Activated T-helper 1 cell treated with anti-CD3 and anti-CD28 coated beads, Interleukin-12 subunit alpha, Interleukin-12 subunit beta, Interleukin-2, Interleukin-4 antibody, amounts not matched to agents 30 ng/mL and 10 ng/mL and 1 ng/mL, durations not matched to agents 14 hours and 24 hours and 36 hours (primary cell): ENCODE measurements around the gene EWSR1. TPM values are rescaled to one million over a fixed set of nuclear protein-coding genes. Genes with fewer than 3 reads are reported as not detected.

Source experiments
- DNase-seq: peaks from one replicate; pipeline ENCODE4 v3.0.0; 2021; ENCODE audit warnings: low spot score
- H3K27ac Mint-ChIP-seq: one replicate; pipeline ENCODE4 v1.8.0; 2021; ENCODE audit warnings: mild to moderate bottlenecking, mixed read lengths
- H3K27me3 Mint-ChIP-seq: one replicate; pipeline ENCODE4 v1.8.0; 2022; ENCODE audit warnings: mild to moderate bottlenecking, moderate library complexity, mixed read lengths; ENCODE audit not compliant: insufficient read depth
- H3K36me3 Mint-ChIP-seq: one replicate; pipeline ENCODE4 v1.8.0; 2021; ENCODE audit warnings: low read depth, mixed read lengths
- H3K4me1 Mint-ChIP-seq: one replicate; pipeline ENCODE4 v1.8.0; 2021; ENCODE audit warnings: low read depth, mixed read lengths
- H3K4me3 Mint-ChIP-seq: one replicate; pipeline ENCODE4 v1.8.0; 2021; ENCODE audit warnings: mild to moderate bottlenecking, moderate library complexity, mixed read lengths
- H3K9me3 Mint-ChIP-seq: one replicate; pipeline ENCODE4 v1.8.0; 2021; ENCODE audit warnings: mixed read lengths
- intact Hi-C: fragments of 100-400 bp; cut with micrococcal nuclease; formaldehyde crosslinking; loops from one replicate; pipeline ENCODE4 v1.15.1; 2024
- total RNA-seq: library from RNA; stranded (reverse); gene quantifications from 2 replicates; pipeline ENCODE4 v1.2.3, GENCODE V29; 2022

EWSR1 gene
- total RNA-seq, 1 donor from 2014 or later, result 454 TPM

- no peaks in the 10 kb centered on the region for H3K9me3 Mint-ChIP-seq
- no peak for DNase-seq
- intact Hi-C loops, result loop anchor here (2.0 kb wide), 1 partner anchor 14 kb away; no protein-coding TSS in a partner anchor
- no peak overlapping the region for H3K27ac Mint-ChIP-seq
- peaks cover 6% of the 10 kb centered on the region for H3K4me1 Mint-ChIP-seq
- no peak overlapping the region for H3K4me3 Mint-ChIP-seq
- peaks cover 75% of the 10 kb centered on the region for H3K36me3 Mint-ChIP-seq
- no peaks in the 10 kb centered on the region for H3K27me3 Mint-ChIP-seq
These were observed 23.1 kb downstream of the EWSR1 start for GRCh38 chr22:29291215-29291614.

GRCh38 chr22:29292379-29292778 lies 24.3 kb downstream of the EWSR1 start:
- H3K27ac Mint-ChIP-seq, result no peak overlapping the region
- H3K4me1 Mint-ChIP-seq, result peaks cover 6% of the 10 kb centered on the region
- H3K9me3 Mint-ChIP-seq, result no peaks in the 10 kb centered on the region
- intact Hi-C loops, result no loop called here
- no peaks in the 10 kb centered on the region for H3K27me3 Mint-ChIP-seq
- H3K4me3 Mint-ChIP-seq, result no peak overlapping the region
- DNase-seq, result no peak
- peaks cover 72% of the 10 kb centered on the region for H3K36me3 Mint-ChIP-seq

GRCh38 chr22:29298641-29299040 lies 30.6 kb downstream of the EWSR1 start:
- no peaks in the 10 kb centered on the region for H3K27me3 Mint-ChIP-seq
- peaks cover 8% of the 10 kb centered on the region for H3K4me1 Mint-ChIP-seq
- H3K27ac Mint-ChIP-seq, result peak overlapping the region; percentile 48
- H3K9me3 Mint-ChIP-seq, result no peaks in the 10 kb centered on the region
- intact Hi-C loops, result no loop called here
- H3K4me3 Mint-ChIP-seq, result no peak overlapping the region
- DNase-seq, result no peak
- peaks cover 56% of the 10 kb centered on the region for H3K36me3 Mint-ChIP-seq

GRCh38 chr22:29299136-29299900 lies 31.2 kb downstream of the EWSR1 start:
- intact Hi-C loops, result no loop called here
- no peak for DNase-seq
- H3K27me3 Mint-ChIP-seq, result no peaks in the 10 kb centered on the region
- no peaks in the 10 kb centered on the region for H3K9me3 Mint-ChIP-seq
- H3K36me3 Mint-ChIP-seq, result peaks cover 51% of the 10 kb centered on the region
- H3K27ac Mint-ChIP-seq, result no peak overlapping the region
- H3K4me3 Mint-ChIP-seq, result no peak overlapping the region
- peaks cover 8% of the 10 kb centered on the region for H3K4me1 Mint-ChIP-seq

- Mint-ChIP-seq H3K36me3 (peaks cover 43% of the 10 kb centered on the region), H3K27ac (no peak overlapping the region), H3K4me3 (no peak overlapping the region), H3K4me1 (peaks cover 8% of the 10 kb centered on the region), H3K9me3 (no peaks in the 10 kb centered on the region), H3K27me3 (no peaks in the 10 kb centered on the region)
- intact Hi-C loops, result no loop called here
- no peak for DNase-seq
These were observed 32.4 kb downstream of the EWSR1 start for GRCh38 chr22:29300467-29300806.

GRCh38 chr22:29300807-29301601 lies 32.9 kb downstream of the EWSR1 start:
- no peak for DNase-seq
- H3K9me3 Mint-ChIP-seq, result no peaks in the 10 kb centered on the region
- no peaks in the 10 kb centered on the region for H3K27me3 Mint-ChIP-seq
- peaks cover 38% of the 10 kb centered on the region for H3K36me3 Mint-ChIP-seq
- H3K27ac Mint-ChIP-seq, result peak overlapping the region; percentile 36
- intact Hi-C loops, result no loop called here
- no peak overlapping the region for H3K4me3 Mint-ChIP-seq
- peaks cover 8% of the 10 kb centered on the region for H3K4me1 Mint-ChIP-seq

GRCh38 chr22:29301716-29302401 lies 33.8 kb downstream of the EWSR1 start:
- intact Hi-C loops, result no loop called here
- no peaks in the 10 kb centered on the region for H3K9me3 Mint-ChIP-seq
- no peak overlapping the region for H3K4me3 Mint-ChIP-seq
- no peak for DNase-seq
- H3K27me3 Mint-ChIP-seq, result peaks cover 2% of the 10 kb centered on the region
- H3K36me3 Mint-ChIP-seq, result peaks cover 34% of the 10 kb centered on the region
- H3K4me1 Mint-ChIP-seq, result peaks cover 8% of the 10 kb centered on the region
- H3K27ac Mint-ChIP-seq, result no peak overlapping the region

- Mint-ChIP-seq H3K36me3 (peaks cover 30% of the 10 kb centered on the region), H3K27ac (no peak overlapping the region), H3K4me3 (no peak overlapping the region), H3K9me3 (no peaks in the 10 kb centered on the region), H3K27me3 (peaks cover 2% of the 10 kb centered on the region), H3K4me1 (peaks cover 8% of the 10 kb centered on the region)
- intact Hi-C loops, result no loop called here
- no peak for DNase-seq
These were observed 34.3 kb downstream of the EWSR1 start for GRCh38 chr22:29302402-29302680.

GRCh38 chr22:29302681-29303465 lies 34.8 kb downstream of the EWSR1 start:
- Mint-ChIP-seq H3K36me3 (peaks cover 25% of the 10 kb centered on the region), H3K9me3 (no peaks in the 10 kb centered on the region), H3K27ac (no peak overlapping the region), H3K27me3 (peaks cover 2% of the 10 kb centered on the region), H3K4me1 (peaks cover 8% of the 10 kb centered on the region), H3K4me3 (no peak overlapping the region)
- intact Hi-C loops, result no loop called here
- DNase-seq, result no peak

GRCh38 chr22:29305836-29306174 lies 37.7 kb downstream of the EWSR1 start:
- Mint-ChIP-seq H3K27me3 (peaks cover 2% of the 10 kb centered on the region), H3K4me1 (no peaks in the 10 kb centered on the region), H3K9me3 (no peaks in the 10 kb centered on the region), H3K27ac (no peak overlapping the region), H3K36me3 (peaks cover 7% of the 10 kb centered on the region), H3K4me3 (peak overlapping the region; percentile 72)
- DNase-seq, result no peak
- intact Hi-C loops, result loop anchor here (2.0 to 5.0 kb wide), 2 partner anchors 35 to 81 kb away; partner anchors contain the start of gene AP1B1

- Mint-ChIP-seq H3K9me3 (no peaks in the 10 kb centered on the region), H3K27me3 (peaks cover 4% of the 10 kb centered on the region), H3K27ac (peak within 1 kb of the TSS; percentile 58), H3K36me3 (peaks cover 2% of the 10 kb centered on the region), H3K4me1 (no peaks in the 10 kb centered on the region), H3K4me3 (peak within 1 kb of the TSS; percentile 81)
- intact Hi-C loops, result loop anchor here (2.0 to 5.0 kb wide), 2 partner anchors 36 to 81 kb away; partner anchors contain the start of gene AP1B1
- DNase-seq, result peak; percentile 37
These were observed 38.2 kb downstream of the EWSR1 start, which contains the start of gene GAS2L1 for GRCh38 chr22:29306175-29306834. Gene GAS2L1, plus strand, starts transcription at chr22:29306650. Its CDS starts 1,456 bp downstream, at chr22:29308106.
